Ovary (tissue), 9 donors: ENCODE data around the gene TLR7. TPM values are rescaled to one million over a fixed set of nuclear protein-coding genes. Genes with fewer than 3 reads are reported as not detected.

Source experiments
- DNase-seq, 5 donors: peaks; one replicate each; pipeline ENCODE4 v3.0.0-alpha.2; 2019 to 2020
- H3K27ac ChIP-seq, 2 donors: fragments of 200-600 bp; one replicate each; pipeline versions ENCODE4 v1.5.1 to v1.8.0; 2019 to 2022
- H3K27me3 ChIP-seq: fragments of 200-600 bp; one replicate; pipeline ENCODE4 v1.8.0; 2022
- H3K36me3 ChIP-seq: fragments of 200-600 bp; sonication (generic); one replicate; pipeline ENCODE4 v1.5.1; 2019
- H3K4me1 ChIP-seq: one replicate; pipeline ENCODE4 v1.8.1; 2013; ENCODE audit warnings: mild to moderate bottlenecking, moderate library complexity; ENCODE audit not compliant: insufficient read depth
- H3K4me3 ChIP-seq: fragments of 200-600 bp; sonication (generic); one replicate; pipeline ENCODE4 v1.5.1; 2017
- H3K9me3 ChIP-seq, 2 donors: fragments of 200-600 bp in 1 of 2; sonication (generic) in 1 of 2; one replicate each; pipeline versions ENCODE4 v1.5.1 to v1.8.1; 2013 to 2019; ENCODE audit warnings: mild to moderate bottlenecking in 1 of 2, moderate library complexity in 1 of 2
- CTCF ChIP-seq, 3 donors: fragments of 450-650 bp in 2 of 3; fragments of 200-600 bp in 1 of 3; IDR thresholded peaks; one replicate each; pipeline versions ENCODE4 v1.5.1 to v1.8.0; 2016 to 2022; ENCODE audit warnings: antibody characterized with exemption in 3 of 3, mild to moderate bottlenecking in 1 of 3
- EP300 ChIP-seq: sonication (generic); formaldehyde crosslinking; IDR thresholded peaks from one replicate; pipeline ENCODE4 v1.6.1; 2017; ENCODE audit warnings: antibody characterized with exemption
- POLR2A ChIP-seq: fragments of 450-650 bp; IDR thresholded peaks from one replicate; pipeline ENCODE4 v1.6.1; 2017; ENCODE audit warnings: antibody characterized with exemption, mild to moderate bottlenecking, moderate library complexity
- WGBS, 3 donors: extraction: QIAGEN DNeasy Blood & Tissue Kit in 1 of 3; methylation state at CpG; one replicate each; pipeline versions ENCODE4 v1.1.5 to v1.1.7; 2013 to 2017; 5-methylcytosine and 5-hydroxymethylcytosine counted together
- intact Hi-C, 4 donors: fragments of 100-400 bp; cut with DNase I; formaldehyde crosslinking; loops; one replicate each; pipeline versions ENCODE4 v1.11.0 to v1.15.1; 2022 to 2023
- polyA plus RNA-seq, 2 donors: library from polyadenylated mRNA; stranded (reverse); fragments of 200-250 nt in 1 of 2; fragments of 350-450 nt in 1 of 2; fragmentation: Illumina TruSeq in 1 of 2; extraction: RNeasy Lipid Tissue Mini Kit (QIAGEN cat#74804) in 1 of 2; gene quantifications; one replicate each; pipeline ENCODE4 v1.2.3, GENCODE V29; 2013 to 2014
- total RNA-seq, 7 donors: library from RNA; depleted of rRNA in 2 of 7; stranded (reverse); fragments of >200 nt in 2 of 7; fragmentation: NEBNext Ultra II Directional in 3 of 7; extraction: Animal tissue kit (Norgen Biotek cat#: 25700) in 3 of 7; gene quantifications; one replicate each; pipeline versions ENCODE4 v1.1.0 to v1.2.4, GENCODE V29; 2016 to 2023
- donor health status: DM: no; HTN: no; CAD: no; lungs with moderate emphysema.
- donor health status: DM: no; HTN: no; CAD: no.
- donor health status: Bipolar disorder and iron deficiency.
- donor health status: DM: yes; HTN: yes; CAD: no.
- donor health status: DM: no; HTN: no; CAD: no.
- donor health status: DM: yes; HTN: yes; CAD: no.

The TLR7 gene
- total and polyA plus RNA-seq, 9 donors, result 0.22 to 2.7 (median 0.57) TPM

- Histone ChIP-seq H3K27me3 (no peaks in the 10 kb centered on the region), H3K27ac (no peak overlapping the region), H3K4me3 (no peak overlapping the region), H3K4me1 (no peaks in the 10 kb centered on the region), H3K36me3 (no peaks in the 10 kb centered on the region), H3K9me3 (no peaks in the 10 kb centered on the region)
- TF ChIP-seq CTCF (IDR thresholded peaks at IDR 0.05), result no peak
- no peak for TF ChIP-seq EP300
- TF ChIP-seq POLR2A, result no peak
- 51 to 57% (median 54%) methylated on average over 3 of the region's 3 CpGs for WGBS, 3 donors
- no peak for DNase-seq
- intact Hi-C loops, result no loop called here
Observed at GRCh38 chrX:12844319-12844718, 22.6 kb upstream of the TLR7 start.

DNA sequence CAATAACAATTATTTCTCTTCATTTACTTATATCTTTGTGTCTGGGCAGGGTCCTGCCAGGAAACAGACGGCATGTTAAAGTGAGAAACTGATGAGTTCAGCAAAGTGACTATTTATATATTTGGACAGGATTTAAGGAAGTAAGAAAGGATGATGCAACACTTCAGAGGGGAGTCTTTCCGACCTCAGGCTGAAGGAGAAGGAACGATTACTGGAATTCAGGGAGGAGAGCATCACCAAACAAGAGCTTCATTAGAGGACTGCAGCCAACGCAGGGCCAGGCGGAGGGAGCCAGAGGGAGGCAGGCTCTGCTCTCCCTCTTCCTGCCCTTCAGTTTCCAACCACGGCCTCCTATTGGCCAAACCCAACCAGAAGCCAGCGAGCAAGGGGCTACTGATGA is 1.5 kb upstream of the TLR7 start:
- H3K4me1 ChIP-seq, result no peaks in the 10 kb centered on the region
- no peak overlapping the region for H3K4me3 ChIP-seq
- intact Hi-C loops, result no loop called here
- no peak for DNase-seq
- no peaks in the 10 kb centered on the region for H3K36me3 ChIP-seq
- no peak overlapping the region for H3K27ac ChIP-seq
- no peak for TF ChIP-seq EP300
- no peak for TF ChIP-seq POLR2A
- TF ChIP-seq CTCF (IDR thresholded peaks at IDR 0.05), result no peak
- no peaks in the 10 kb centered on the region for H3K9me3 ChIP-seq
- 48 to 57% (median 50%) methylated on average over 7 of the region's 7 CpGs for WGBS, 3 donors
- no peaks in the 10 kb centered on the region for H3K27me3 ChIP-seq

- no peak for TF ChIP-seq POLR2A
- TF ChIP-seq EP300, result no peak
- no peak for TF ChIP-seq CTCF (IDR thresholded peaks at IDR 0.05)
- H3K4me1 ChIP-seq, result no peaks in the 10 kb centered on the region
- no peak overlapping the region for H3K4me3 ChIP-seq
- no peaks in the 10 kb centered on the region for H3K9me3 ChIP-seq
- no peak for DNase-seq
- 45 to 52% (median 50%) methylated on average over 4 of the region's 4 CpGs for WGBS, 3 donors
- H3K27ac ChIP-seq, result no peak overlapping the region
- no peaks in the 10 kb centered on the region for H3K27me3 ChIP-seq
- intact Hi-C loops, result no loop called here
- no peaks in the 10 kb centered on the region for H3K36me3 ChIP-seq
Observed at GRCh38 chrX:12867685-12868084, 813 bp downstream of the TLR7 start.

DNA sequence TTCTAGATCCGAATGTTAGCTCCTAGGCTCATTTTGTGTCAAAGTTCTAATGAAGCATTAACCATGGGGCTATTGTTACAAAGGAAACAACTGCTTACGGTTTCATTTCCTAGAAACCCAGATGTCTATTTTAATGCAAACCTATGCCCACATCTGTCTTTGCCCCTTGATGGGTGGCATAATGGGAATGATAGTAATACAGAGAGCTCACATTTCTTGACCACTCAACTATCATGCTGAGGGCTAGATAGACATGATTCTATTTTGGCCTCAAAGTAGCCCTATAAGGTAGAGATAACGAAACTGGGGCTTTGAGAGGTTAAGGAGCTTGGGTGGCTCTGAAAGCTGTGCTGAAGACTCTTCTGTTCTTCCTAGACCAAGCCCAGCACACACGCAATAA is 1.9 kb downstream of the TLR7 start:
- Histone ChIP-seq H3K36me3 (no peaks in the 10 kb centered on the region), H3K4me3 (no peak overlapping the region), H3K27ac (no peak overlapping the region), H3K27me3 (no peaks in the 10 kb centered on the region), H3K9me3 (no peaks in the 10 kb centered on the region), H3K4me1 (no peaks in the 10 kb centered on the region)
- no peak for DNase-seq
- 77 to 88% (median 81%) methylated on average over 4 of the region's 4 CpGs for WGBS, 3 donors
- TF ChIP-seq POLR2A (no peak), CTCF (IDR thresholded peaks at IDR 0.05) (no peak), EP300 (no peak)
- intact Hi-C loops, result no loop called here

DNA sequence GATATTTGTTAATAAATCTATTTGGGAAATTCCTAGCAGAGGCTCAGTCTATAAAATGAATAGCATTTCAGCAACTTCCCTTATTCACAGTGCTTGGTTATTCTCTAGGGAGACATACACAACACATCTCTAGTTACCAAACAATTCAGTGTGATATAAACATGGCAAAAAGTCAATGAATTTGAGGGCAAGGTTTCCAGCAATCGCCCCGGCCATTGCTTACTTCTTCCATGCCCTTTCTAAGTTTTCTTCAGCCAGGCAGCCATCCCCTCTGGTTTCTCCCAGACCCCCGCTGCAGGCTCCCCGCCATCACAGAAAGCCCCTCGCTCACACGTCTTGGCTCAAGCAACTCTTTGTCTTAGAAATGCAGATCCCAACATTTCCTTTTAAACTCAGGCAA is 4.4 kb downstream of the TLR7 start:
- WGBS, 3 donors, result 36 to 56% (median 41%) methylated on average over 6 of the region's 6 CpGs
- no peak overlapping the region for H3K27ac ChIP-seq

More for the DNA sequence above, 4.4 kb downstream of the TLR7 start:
- no peaks in the 10 kb centered on the region for H3K36me3 ChIP-seq
- H3K27me3 ChIP-seq, result no peaks in the 10 kb centered on the region
- DNase-seq, result no peak
- no peaks in the 10 kb centered on the region for H3K4me1 ChIP-seq
- intact Hi-C loops, result no loop called here
- H3K9me3 ChIP-seq, result no peaks in the 10 kb centered on the region
- TF ChIP-seq CTCF (IDR thresholded peaks at IDR 0.05) (no peak), EP300 (no peak), POLR2A (no peak)
- H3K4me3 ChIP-seq, result no peak overlapping the region
